A549 treated with Hydrocortisone at 1 μM for 4 hours (cell line): ENCODE results near the gene CREBBP. TPM values are rescaled to one million over a fixed set of nuclear protein-coding genes. Genes with fewer than 3 reads are reported as not detected.

Experiments
- total RNA-seq: library from RNA; stranded (reverse); fragments of 200-300 nt; extraction: Qiagen RNA extraction; gene quantifications from 5 replicates; pipeline ENCODE4 v1.2.3, GENCODE V29; 2022

CREBBP gene
- 13.4 to 21.2 TPM (median 17.0 TPM) in 5 replicates for total RNA-seq

DNA sequence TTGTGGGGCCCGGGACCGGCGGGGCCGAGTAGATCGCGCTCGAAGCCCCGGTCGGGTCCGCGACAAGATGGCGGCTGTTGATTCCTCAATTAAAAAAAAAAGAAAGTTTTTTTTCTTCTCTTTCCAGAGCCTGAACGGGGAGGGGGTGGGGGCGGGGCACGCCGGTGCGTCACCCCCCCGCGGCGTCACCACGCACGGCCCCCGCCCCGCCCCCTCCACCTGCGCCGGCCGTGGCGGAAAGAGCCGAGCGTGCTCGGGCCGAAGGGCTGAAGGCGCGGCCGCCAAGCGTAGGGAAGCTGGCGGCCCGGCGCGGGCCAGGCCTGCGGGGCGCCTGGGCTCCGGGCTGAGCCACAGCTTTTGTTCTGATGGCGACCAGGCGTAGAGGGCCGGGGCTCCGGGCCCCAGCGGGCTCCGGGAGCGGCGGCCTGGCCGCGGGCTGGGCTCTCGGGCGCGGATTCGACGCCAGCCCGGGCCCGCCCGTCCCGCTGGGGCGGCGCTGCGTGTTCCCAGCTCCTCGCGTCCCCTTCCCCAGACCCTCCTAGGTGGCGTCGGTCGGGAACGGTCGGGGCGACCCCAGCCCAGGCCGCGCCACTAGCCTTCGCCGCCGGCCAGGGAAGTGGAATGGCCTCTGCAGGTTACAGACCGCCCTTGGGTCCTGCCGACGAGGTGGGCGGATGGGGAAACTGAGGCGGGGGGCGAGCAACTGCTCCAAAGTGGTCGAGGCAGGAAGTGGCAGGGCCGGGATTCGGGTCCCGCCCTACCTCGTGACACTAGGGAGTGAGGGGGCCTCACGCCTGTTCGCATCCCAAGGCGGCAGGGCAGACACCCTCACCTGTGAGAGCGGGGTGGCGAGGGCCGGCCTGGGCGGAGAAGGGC is at the start of gene CREBBP:
Gene CREBBP, minus strand, starts transcription at position 91 of the 876 bp plus-strand sequence. CDS start 797 bp downstream, outside the sequence.

DNA sequence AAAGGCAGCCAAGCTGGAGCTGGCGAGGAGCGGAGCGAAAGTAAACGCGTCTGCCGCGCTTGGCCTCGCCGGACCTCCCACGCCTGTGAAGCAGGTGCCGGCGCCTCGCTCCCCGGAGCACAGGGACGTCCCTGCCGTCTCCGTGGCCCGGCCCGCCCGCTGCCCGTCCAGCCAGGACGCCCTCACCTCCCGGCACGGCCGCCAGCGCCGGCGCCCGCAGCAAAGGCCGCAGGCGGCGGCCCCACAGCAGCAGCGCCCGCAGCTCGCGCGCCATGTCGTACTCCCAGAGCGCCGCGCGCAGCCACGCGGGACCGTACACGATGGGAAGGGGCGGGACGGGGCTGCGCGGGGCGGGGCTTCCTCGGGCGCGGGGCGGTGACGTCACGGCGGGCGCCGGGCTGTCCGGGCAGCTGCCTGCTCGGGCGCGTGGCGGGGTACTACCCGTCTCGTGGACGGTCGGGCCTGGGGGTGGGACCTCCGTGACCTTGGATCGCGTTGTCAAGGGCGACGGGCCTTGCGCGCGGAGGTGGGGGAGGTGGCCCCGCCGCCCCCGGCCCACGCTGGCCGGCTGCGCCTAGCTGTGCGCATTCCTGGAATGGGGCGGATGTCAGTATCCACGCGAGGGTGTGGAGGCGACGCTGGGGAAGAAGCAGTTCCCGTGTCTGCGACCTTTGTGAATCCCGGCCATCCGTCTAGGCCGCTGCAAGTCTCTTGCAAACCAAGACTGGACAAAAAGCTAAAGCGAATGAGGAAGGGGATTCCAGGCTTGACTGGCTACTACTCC is 163.1 kb downstream of the CREBBP start, which contains the start of gene TRAP1:
Gene TRAP1, minus strand, starts transcription at position 290 of the 784 bp plus-strand sequence. Its CDS starts 16 bp downstream, at position 274.

Other genes with a start within 250 kb of the CREBBP start
- gene DNASE1, start 226.0 kb downstream of the CREBBP start, total RNA-seq, result 3.1 to 4.4 TPM (median 3.8 TPM) in 5 replicates
- gene TRAP1, start 163.2 kb downstream of the CREBBP start, total RNA-seq, result 129 to 136 TPM (median 131 TPM) in 5 replicates
- 6.4 to 8.9 TPM (median 7.3 TPM) in 5 replicates for gene ADCY9, start 235.7 kb upstream of the CREBBP start, total RNA-seq